IMR-90 (cell line): ENCODE measurements around the gene ACVR2B.

Experiments used
- MAFK ChIP-seq: IDR thresholded peaks from 2 replicates; pipeline ENCODE4 v1.6.1; 2012; ENCODE audit warnings: low read depth, low read length, improper control_type of control experiment
- POLR2A ChIP-seq: IDR thresholded peaks from 2 replicates; pipeline ENCODE4 v1.6.1; 2012; ENCODE audit warnings: mild to moderate bottlenecking, low read depth, low read length
- RAD21 ChIP-seq: IDR thresholded peaks from 2 replicates; pipeline ENCODE4 v1.6.1; 2012; ENCODE audit warnings: low read length, improper control_type of control experiment
- RFX5 ChIP-seq: IDR thresholded peaks from 2 replicates; pipeline ENCODE4 v1.8.0; 2012; ENCODE audit warnings: low read depth, mild to moderate bottlenecking, low read length, moderate library complexity
- SMC3 ChIP-seq: fragments of 150-350 bp; IDR thresholded peaks from 2 replicates; pipeline ENCODE4 v1.6.1; 2016; ENCODE audit warnings: low read depth, mild to moderate bottlenecking, antibody characterized with exemption, low read length, moderate library complexity
- TF ChIP-seq, protein P1 (sequence below): conservative IDR thresholded peaks from 2 replicates; pipeline ENCODE4 v1.5.1; 2012; ENCODE audit warnings: mild to moderate bottlenecking, low read depth, low read length, improper control_type of control experiment

DNA sequence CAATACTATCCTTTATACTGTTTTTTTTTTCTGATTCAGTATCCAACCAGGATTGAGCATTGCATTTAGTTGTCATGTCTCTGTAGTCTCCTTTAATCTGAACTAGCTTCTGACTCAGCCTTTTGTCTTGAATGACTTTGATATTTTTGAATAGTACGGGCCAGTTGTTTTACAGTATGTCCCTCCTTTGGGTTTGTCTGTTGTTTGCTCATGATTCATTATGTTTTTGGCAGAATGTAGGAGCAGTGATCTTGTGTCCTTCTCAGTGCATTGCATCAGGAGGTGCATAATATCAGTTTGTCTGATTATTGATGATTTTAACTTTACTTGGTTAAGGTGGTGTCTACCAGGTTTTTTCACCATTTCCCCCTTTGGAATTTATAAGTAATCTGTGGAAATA, 63.0 kb downstream of the ACVR2B start:
- TF ChIP-seq SMC3 (no peak), POLR2A (no peak), RAD21 (no peak), MAFK (no peak), RFX5 (no peak)
- TF ChIP-seq, protein P1, sequence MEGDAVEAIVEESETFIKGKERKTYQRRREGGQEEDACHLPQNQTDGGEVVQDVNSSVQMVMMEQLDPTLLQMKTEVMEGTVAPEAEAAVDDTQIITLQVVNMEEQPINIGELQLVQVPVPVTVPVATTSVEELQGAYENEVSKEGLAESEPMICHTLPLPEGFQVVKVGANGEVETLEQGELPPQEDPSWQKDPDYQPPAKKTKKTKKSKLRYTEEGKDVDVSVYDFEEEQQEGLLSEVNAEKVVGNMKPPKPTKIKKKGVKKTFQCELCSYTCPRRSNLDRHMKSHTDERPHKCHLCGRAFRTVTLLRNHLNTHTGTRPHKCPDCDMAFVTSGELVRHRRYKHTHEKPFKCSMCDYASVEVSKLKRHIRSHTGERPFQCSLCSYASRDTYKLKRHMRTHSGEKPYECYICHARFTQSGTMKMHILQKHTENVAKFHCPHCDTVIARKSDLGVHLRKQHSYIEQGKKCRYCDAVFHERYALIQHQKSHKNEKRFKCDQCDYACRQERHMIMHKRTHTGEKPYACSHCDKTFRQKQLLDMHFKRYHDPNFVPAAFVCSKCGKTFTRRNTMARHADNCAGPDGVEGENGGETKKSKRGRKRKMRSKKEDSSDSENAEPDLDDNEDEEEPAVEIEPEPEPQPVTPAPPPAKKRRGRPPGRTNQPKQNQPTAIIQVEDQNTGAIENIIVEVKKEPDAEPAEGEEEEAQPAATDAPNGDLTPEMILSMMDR: no peak
